ENCODE results near the gene SLC4A3.

The SLC4A3 gene

DNA sequence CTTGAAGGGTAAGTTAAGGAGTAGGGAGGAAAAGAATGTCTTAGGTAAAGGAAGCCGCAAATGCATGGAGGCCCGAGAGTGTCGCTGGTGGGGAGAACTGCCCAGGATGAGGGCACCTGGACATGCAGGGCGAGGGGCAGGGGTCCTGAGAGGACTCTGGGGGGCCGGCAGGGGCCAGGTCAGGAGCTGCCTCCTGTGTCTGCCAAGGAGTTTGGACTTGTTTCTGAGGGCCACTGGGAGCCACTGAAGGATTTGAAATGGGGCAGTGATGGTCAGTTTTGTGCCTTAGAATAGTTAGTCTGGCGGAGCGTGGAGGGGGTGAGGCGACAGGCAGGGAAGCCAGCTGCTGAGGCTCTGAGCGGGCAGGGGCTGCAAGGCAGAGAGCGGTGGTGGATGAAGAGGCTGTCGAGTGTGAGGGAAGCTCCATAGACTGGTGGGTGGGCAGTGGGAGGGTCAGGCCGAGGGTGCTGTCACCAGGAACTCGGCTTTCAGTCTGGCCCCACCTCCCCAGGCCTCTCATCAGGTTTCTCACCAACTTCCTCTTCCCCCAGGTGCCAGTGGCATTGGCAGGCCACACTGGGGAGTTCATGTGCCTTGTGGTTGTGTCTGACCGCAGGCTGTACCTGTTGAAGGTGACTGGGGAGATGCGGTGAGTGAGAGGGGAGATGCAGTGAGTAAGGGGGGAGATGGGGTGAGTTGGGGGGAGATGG is 14.7 kb upstream of the SLC4A3 start:
- DNase-seq (ENCODE audit: low spot score), result no peak

DNA sequence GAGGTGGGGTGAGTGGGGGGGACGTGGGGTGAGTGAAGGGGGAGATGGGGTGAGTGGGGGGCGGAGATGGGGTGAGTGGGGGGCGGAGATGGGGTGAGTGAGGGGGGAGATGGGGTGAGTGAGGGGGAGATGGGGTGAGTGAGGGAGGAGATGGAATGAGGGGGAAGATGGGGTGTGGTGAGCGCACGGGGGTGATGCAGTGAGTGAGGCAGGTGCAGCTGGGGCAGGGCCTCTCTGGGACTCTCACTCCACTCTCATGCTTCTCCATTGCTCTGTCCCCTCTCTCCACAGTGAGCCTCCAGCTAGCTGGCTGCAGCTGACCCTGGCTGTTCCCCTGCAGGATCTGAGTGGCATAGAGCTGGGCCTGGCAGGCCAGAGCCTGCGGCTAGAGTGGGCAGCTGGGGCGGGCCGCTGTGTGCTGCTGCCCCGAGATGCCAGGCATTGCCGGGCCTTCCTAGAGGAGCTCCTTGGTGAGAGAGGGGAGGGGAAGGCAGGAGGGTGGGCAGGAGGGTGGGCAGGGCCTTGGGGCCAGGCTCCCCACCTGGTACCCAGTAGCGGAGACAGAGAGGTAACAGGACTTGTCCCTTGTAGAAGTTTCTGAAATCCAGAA is 13.9 kb upstream of the SLC4A3 start:
- DNase-seq (ENCODE audit: low spot score), result no peak

DNA sequence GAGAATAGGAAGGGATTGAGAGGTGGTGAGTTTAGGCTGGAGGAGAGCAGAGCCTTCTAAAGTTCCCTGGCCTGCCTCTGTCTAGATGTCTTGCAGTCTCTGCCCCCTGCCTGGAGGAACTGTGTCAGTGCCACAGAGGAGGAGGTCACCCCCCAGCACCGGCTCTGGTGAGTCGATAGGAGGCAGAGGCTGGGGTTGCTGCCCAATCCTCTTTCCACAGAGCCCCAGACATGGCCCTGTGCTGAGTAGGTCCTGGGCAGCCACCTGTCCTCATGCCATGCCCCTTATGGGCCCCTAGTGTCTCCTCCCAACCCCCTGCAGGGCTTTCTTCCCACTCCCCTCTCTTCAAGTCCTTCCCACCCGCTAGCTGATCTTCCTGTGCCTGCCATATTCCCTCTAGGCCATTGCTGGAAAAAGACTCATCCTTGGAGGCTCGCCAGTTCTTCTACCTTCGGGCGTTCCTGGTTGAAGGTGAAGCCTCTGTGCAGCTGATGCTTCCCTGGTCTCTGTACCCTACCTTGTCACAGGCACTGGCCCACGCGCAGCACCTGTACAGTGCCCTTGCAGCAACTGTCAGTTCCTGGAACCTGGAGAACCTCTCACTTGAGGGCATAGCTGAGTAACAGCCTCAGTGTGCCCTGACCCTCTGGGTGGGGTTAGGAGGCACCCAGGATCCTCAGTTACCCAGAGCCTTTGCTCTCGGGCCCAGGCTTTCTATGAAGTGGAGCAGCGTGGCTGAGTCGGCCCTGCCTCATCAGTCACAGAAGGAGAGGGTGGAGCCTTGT is 13.2 kb upstream of the SLC4A3 start:
- DNase-seq (ENCODE audit: low spot score), result no peak

DNA sequence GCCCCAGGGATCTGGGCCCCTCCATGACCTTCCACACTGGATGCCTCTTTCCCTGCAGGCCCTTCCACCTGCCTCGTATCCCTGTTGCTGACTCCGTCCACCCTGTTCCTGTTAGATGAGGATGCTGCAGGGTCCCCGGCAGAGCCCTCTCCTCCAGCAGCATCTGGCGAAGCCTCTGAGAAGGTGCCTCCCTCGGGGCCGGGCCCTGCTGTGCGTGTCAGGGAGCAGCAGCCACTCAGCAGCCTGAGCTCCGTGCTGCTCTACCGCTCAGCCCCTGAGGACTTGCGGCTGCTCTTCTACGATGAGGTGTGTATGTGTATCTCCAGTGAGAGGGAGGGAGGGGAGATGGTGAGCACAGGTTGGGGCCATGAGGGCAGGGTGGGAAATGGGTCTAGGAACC is 12.4 kb upstream of the SLC4A3 start:
- DNase-seq (ENCODE audit: low spot score), result no peak

DNA sequence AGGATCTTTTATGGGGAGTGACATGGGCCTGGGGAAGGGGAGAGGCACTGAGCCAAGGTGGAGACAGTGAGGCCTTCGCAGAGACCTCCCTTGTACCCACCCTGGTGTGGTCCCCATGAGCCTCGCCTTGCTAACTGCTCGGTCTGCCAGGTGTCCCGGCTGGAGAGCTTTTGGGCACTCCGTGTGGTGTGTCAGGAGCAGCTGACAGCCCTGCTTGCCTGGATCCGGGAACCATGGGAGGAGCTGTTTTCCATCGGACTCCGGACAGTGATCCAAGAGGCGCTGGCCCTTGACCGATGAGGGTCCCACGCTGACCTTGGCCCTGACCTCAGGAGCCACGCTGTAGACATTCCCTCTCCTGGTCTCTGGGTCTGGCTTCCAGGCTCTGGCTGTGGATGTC is 11.5 kb upstream of the SLC4A3 start:
- no peak for DNase-seq (ENCODE audit: low spot score)

DNA sequence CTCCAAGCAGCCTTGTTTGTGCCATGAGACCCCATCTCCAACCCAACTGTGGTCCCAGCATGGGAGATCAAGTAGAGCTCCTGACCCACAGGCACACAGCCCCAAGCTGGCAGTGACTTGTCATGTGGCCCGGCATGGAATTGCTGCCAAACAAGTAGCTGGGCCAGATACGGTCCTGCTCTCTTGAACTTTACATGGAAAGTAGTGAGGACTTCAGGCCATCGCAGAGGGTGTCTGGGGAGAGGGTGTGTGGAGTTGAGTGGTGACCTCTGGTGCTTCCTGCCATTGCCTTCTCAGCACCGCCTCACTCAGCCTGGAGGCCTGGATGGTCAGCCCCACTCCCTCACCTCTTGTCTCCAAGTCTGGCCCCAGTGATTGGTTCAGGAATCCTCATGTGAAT is 10.9 kb upstream of the SLC4A3 start:
- DNase-seq (ENCODE audit: low spot score), result no peak

DNA sequence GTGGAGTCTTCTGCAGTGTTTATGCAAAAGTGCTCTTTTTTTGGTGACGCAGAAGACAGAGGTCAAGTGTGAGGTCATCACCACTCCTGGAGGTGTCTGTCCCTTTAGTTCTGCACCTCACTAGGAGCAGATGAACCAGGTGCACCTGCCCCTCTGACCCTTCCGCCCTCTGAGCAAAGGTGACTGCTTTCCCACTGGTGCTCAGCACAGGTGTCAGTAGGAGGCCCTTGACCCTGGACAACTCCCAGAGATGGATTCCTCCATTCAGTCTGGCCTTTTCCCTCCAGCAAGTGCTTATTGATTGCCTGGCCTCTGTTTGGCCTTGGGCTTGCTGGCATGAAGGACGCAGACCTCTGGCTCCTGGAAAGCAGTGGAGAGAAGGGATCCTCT is 8.7 kb upstream of the SLC4A3 start:
- no peak for DNase-seq (ENCODE audit: low spot score)

DNA sequence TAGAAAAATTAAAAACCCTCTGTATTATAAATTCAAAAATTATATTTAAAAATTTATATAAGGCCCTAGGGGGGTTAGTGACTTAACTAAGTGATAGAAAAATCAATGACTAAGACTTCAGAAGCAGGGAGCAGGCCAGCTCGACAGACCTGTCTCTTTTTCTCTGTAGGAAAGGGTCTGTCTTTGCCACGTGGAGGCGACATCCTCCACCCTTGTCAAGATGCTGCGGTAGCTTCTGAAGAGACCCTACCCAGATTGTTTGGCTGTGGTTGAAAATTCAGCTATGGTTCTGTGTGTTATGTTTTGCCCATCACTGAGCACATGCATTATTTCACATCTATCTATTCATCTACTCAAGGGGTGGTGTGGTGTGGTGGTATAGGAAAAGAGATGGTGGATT is 8.2 kb upstream of the SLC4A3 start:
- DNase-seq (ENCODE audit: low spot score), result no peak

DNA sequence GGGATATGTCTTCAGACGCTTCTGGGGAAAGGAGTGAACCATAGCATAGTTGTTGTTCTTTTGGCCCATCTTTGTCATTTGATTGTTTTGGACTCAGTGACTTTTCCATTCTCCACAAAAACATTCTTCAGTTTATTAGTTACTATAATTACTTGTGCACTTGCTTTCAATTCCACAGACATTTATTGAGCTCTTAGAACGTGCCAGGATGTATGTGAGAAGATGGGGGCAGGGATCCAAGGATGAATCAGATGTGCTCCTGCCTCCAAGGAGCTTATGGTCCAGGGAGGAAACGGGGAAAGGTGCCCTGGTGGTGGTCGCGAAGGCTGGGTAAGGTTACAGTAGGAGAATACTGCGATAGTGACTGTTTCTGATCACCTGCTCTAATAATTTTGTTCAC is 6.9 kb upstream of the SLC4A3 start:
- DNase-seq (ENCODE audit: low spot score), result no peak

DNA sequence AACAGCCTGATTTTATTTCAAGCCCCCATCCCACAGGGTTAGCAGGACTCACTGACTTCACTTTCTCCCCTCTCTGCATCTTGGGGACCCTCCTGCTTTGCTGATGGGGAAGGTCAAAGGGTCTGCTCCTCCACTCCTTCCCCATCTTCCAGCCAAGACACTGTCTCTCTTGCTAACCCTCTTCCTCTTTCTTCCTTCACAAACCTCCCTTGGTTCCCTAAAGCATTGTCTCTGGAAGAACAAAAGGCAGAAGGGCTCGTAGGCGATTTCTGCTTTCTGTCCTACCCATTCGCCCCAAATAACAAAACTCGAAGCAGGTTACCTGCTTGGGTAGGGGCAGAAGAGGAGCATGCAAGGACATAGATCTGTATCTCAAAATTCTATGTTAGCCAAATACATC is 5.5 kb upstream of the SLC4A3 start:
- DNase-seq (ENCODE audit: low spot score), result no peak

DNA sequence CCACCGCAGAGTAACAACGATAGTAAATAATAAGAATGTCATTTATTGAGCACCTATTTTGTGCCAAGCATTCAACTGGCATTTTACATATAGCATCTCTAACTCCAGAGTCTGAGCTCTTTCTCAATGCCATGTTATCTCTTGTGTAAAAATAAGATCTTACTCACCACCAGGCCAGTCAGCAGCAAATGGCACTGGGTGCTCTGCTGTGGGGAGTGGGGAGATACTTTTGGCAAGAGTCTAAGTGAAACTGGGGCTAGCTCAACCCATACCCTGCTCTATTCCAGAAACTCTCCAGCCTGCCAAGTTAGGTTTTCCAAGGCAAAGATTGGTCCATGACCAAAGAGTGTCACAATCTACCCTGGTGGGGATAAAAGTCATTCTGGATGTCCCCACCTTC is 5.0 kb upstream of the SLC4A3 start:
- no peak for DNase-seq (ENCODE audit: low spot score)

DNA sequence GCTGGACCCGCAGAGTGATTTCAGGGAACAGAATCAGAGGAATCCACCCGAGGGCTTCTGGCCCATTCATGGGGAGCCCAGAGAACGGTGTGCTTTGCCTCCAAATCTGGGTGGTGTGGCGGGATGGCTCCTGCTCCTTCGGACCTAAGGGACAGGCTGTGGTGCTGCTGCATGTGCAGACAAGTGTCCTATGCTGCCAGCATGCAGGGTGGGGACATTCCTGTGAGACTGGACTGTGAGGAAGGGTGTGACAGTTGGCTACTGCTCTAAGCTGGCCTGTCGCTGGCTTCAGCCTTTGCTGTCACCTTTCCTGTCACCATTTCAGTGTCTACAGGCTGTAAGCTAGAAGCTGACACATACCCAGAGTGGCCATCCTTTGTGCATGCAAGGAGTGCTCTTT is 2.9 kb upstream of the SLC4A3 start:
- no peak for DNase-seq (ENCODE audit: low spot score)

DNA sequence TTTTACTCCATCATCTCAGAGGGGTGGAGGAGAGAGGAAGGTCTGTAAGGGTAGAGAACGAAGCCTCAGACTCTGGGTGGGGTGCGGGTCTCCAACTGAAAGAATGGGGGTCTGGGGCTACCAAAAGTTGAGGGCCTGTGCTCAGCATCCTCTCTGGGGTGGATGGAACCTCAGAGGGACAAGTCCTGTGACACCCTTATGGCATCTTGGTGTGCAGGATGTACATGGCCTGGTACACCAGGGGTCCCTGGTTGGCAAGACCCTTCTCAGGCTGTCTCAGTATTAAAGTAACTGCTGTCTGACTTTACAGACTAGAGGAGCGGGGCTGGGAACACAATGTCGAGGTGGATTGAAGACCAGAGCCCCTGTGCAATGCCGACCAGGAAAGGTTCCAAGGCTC is 2.3 kb upstream of the SLC4A3 start:
- no peak for DNase-seq (ENCODE audit: low spot score)

DNA sequence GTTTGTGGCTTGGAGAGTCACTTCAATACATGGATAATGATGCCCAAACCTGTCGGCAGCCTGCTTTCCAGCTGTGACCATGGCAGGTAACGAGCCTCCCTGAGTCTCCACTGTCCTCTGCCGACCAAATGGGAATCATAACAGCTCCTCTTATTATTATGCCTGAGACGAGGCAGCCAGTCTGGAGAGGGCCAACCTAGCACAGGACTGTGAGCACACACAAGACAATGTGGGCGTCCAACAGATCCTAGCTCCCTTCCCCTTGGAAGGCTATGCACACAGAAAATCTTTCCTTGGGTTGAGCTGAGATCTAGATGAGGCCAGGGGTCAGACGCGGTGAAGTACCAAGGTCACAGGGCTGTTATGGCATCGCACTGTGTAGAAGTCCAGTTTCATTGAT is 890 bp upstream of the SLC4A3 start:
- no peak for DNase-seq (ENCODE audit: low spot score)

DNA sequence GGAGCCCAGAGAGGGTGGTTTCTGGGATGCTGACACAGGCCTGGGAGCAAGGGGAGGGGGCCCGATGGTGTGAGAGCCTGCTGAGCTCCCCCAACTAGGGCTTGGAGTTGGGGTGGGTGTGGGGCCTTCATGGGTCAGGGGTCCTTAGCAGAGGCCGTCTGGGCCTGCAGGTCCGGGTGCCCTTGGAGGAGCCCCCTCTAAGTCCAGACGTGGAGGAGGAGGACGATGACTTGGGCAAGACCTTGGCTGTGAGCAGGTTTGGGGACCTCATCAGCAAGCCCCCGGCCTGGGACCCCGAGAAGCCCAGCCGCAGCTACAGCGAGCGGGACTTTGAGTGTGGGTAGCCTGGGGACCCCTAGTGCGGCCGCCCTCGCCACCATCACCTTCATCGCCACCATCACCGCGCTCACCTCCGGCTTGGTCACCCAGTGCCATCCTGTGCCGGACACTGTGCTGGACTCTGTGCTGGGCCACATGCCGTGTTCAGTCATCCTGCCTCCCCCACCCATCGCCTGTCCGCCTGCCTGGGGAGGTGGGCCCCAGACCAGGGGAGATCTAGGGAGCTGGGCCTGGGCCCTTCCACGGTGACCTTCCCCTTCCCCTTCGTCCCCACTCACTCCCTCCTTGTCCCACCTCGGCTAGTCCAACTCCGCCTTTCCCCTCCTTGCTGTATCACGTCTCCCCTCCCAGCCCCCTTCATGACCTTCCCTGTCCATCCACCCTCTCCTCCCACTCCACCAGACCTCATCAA is 980 bp downstream of the SLC4A3 start:
- peak; percentile 44 for DNase-seq (ENCODE audit: low spot score)

DNA sequence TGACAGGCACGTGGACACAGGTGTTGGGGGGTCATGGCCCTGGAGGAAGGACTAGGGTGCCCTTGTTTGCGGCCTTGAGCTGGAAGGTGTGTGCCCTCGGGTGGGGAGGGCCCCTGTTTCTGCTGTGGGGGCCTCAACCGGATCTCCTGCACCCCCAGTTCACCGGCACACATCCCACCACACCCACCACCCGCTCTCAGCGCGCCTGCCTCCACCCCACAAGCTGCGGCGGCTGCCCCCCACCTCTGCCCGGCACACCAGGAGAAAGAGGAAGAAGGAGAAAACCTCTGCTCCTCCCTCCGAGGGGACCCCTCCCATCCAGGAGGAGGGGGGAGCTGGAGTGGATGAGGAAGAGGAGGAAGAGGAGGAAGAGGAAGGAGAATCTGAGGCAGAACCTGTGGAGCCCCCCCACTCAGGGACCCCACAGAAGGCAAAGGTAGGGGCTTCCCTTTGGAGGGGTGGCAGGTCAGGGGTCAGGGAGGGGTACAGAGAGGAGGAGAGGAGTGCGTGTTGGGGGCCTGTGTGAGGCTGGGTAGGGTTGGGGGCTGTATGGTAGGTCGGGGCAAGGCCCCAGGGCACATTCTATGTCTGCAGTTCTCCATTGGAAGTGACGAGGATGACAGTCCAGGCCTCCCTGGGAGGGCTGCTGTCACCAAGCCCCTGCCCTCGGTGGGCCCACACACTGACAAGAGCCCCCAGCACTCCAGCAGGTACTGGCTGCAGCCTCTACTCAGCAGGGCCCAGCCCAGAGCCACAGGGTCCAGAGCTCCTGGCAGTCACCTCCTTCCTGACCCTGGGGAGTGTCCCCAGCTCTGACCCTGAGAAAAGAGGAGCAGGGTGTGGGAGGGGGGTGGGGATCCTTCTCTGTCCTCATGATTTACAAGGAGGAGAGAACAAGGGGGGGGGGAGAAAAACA is 1.8 kb downstream of the SLC4A3 start:
- no peak for DNase-seq (ENCODE audit: low spot score)

DNA sequence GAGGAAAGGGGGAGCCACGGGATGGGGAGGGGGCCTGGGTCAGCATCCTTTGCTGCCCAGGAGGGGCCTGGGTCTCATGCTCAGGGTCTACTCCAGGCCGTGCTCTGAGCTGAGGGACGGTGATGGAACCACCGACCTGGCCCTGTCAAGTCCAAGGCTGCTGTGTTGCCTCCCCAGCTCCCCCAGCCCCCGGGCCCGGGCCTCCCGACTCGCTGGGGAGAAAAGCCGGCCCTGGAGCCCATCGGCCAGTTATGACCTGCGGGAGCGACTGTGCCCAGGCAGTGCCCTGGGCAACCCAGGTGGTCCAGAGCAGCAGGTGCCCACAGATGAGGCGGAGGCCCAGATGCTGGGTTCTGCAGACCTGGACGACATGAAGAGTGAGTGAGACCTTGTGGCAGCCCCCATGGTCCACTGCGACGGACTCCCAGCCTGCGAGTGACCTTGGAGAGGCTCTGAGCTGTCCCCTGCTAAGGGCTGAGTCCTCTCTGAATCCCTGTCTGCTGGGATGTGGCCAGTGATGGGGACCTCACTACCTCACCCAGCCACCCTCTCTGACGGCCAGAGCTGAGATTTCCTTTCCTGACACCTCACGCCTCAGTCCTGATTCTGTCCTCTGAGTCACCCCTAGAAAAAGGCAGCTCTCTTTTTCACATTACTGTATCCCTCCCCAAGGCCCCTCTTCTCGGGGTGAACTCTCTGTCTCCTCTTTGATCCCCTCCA is 2.7 kb downstream of the SLC4A3 start:
- DNase-seq (ENCODE audit: low spot score), result no peak

DNA sequence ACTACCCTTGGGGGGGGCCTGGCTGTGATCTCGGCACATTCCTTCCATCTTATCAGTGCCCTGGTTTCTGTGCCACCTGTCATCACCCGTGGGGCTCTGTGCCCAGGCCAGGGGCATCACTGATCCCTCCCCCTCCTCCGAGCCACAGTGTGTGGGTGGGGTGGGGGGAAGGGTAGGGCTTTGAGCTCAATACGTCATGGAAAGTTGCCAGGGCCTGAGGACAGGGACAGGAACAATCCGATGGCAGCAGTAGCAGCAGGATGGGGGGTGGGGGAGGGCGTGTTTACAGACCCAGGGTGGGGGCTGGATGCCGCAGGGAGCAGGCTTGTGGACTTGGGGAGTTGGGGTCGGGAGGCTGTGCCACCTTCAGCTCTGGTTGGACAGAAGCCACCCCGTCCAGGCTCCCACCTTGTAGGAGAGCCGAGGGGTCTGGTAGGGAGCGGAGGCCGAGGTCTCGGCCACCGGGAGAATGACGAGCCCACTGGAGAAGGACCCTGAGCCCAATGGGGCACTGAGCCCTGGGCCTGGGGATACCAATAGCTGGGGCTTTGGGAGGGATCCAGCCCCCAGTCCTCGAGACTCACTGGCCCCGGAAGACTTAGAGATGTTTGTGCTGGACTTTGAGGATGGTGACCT is 3.5 kb downstream of the SLC4A3 start:
- DNase-seq (ENCODE audit: low spot score), result no peak

DNA sequence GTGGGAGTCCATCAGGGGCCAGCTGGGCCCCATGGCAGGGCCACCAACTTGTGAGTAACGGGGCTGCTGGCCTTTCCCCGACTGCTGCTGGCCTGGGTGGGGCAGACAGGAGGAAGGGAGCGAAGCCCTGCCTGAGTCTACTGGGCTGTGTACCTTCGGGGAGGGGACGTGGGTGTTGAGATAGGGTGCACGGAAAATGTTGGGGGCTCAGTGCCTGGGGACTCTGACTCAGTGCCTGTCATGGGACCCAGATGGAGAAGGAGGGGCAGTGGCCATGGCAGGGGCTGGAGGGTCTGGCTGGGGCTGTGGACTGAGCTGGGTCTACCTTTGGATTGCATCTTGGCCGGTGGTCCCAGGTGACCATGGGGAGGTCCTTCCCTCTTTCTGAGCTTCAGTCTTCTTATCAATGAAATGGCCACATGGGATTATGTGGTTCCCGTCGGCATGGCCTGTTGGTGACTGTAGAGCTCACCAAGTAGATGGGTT is 4.0 kb downstream of the SLC4A3 start:
- DNase-seq (ENCODE audit: low spot score), result no peak
